MG63 (cell line): ENCODE measurements around the gene CYSRT1. TPM values are rescaled to one million over a fixed set of nuclear protein-coding genes. Genes with fewer than 3 reads are reported as not detected.

ENCODE experiments used
- total RNA-seq: library from RNA; depleted of rRNA; stranded (reverse); fragments of >200 nt; shearing (Covaris generic); gene quantifications from 2 replicates; pipeline ENCODE4 v1.2.3, GENCODE V29; 2014; ENCODE audit warnings: low replicate concordance; rRNA removed

CYSRT1 gene
- total RNA-seq, 1 experiment from 2014 or later, result 0.89 TPM

Other genes starting within 250 kb of the CYSRT1 start
- gene PTGDS, start 247.7 kb upstream of the CYSRT1 start, total RNA-seq, result not detected in 2 replicates
- not detected in 2 replicates for gene LCNL1, start 242.2 kb upstream of the CYSRT1 start, total RNA-seq
- gene PAXX, start 232.8 kb upstream of the CYSRT1 start, total RNA-seq, result 27.5 and 63.0 TPM in 2 replicates
- gene CLIC3, start 228.6 kb upstream of the CYSRT1 start, total RNA-seq, result not detected in 2 replicates
- 10.9 and 11.7 TPM in 2 replicates for gene ABCA2, start 196.9 kb upstream of the CYSRT1 start, total RNA-seq
- not detected in 2 replicates for gene FUT7, start 193.1 kb upstream of the CYSRT1 start, total RNA-seq
- 86.9 and 253 TPM in 2 replicates for gene NPDC1, start 179.0 kb upstream of the CYSRT1 start, total RNA-seq
- not detected in 2 replicates for gene ENTPD2, start 171.1 kb upstream of the CYSRT1 start, total RNA-seq
- 20.8 and 32.5 TPM in 2 replicates for gene SAPCD2, start 154.6 kb upstream of the CYSRT1 start, total RNA-seq
- 8.2 and 12.2 TPM in 2 replicates for gene UAP1L1, start 147.7 kb upstream of the CYSRT1 start, total RNA-seq
- gene MAN1B1, start 138.2 kb upstream of the CYSRT1 start, total RNA-seq, result 77.1 and 83.1 TPM in 2 replicates
- 53.6 and 57.8 TPM in 2 replicates for gene DPP7, start 110.4 kb upstream of the CYSRT1 start, total RNA-seq
- not detected in 2 replicates for gene GRIN1, start 86.0 kb upstream of the CYSRT1 start, total RNA-seq
- not detected in 2 replicates for gene LRRC26, start 55.1 kb upstream of the CYSRT1 start, total RNA-seq
- gene TMEM210, start 53.1 kb upstream of the CYSRT1 start, total RNA-seq, result not detected in 2 replicates
- gene ANAPC2, start 36.6 kb upstream of the CYSRT1 start, total RNA-seq, result 31.1 and 34.6 TPM in 2 replicates
- 161 and 267 TPM in 2 replicates for gene SSNA1, start 36.5 kb upstream of the CYSRT1 start, total RNA-seq
- gene TPRN, start 24.4 kb upstream of the CYSRT1 start, total RNA-seq, result 6.2 and 12.0 TPM in 2 replicates
- 33.5 and 61.7 TPM in 2 replicates for gene TMEM203, start 19.5 kb upstream of the CYSRT1 start, total RNA-seq
- gene NDOR1, start 19.5 kb upstream of the CYSRT1 start, total RNA-seq, result 2.0 and 5.7 TPM in 2 replicates
- gene RNF208, start 2.9 kb upstream of the CYSRT1 start, total RNA-seq, result not detected in 2 replicates
- gene RNF224, start 2.3 kb downstream of the CYSRT1 start, total RNA-seq, result not detected in 2 replicates
- gene SLC34A3, start 5.7 kb downstream of the CYSRT1 start, total RNA-seq, result not detected in 2 replicates
- gene TUBB4B, start 16.1 kb downstream of the CYSRT1 start, total RNA-seq, result 577 and 829 TPM in 2 replicates
- gene STPG3, start 26.1 kb downstream of the CYSRT1 start, total RNA-seq, result not detected in 2 replicates
- gene NELFB, start 30.2 kb downstream of the CYSRT1 start, total RNA-seq, result 56.3 and 75.6 TPM in 2 replicates
- gene TOR4A, start 52.6 kb downstream of the CYSRT1 start, total RNA-seq, result 2.3 and 2.9 TPM in 2 replicates
- gene NRARP, start 77.1 kb downstream of the CYSRT1 start, total RNA-seq, result 0.16 TPM in 1 of 2 replicates, not detected in the other
- gene EXD3, start 198.0 kb downstream of the CYSRT1 start, total RNA-seq, result 1.2 TPM in 2 replicates
- gene NOXA1, start 198.2 kb downstream of the CYSRT1 start, total RNA-seq, result not detected in 2 replicates
- gene ENTPD8, start 216.2 kb downstream of the CYSRT1 start, total RNA-seq, result not detected in 2 replicates
- gene NSMF, start 234.2 kb downstream of the CYSRT1 start, total RNA-seq, result 21.7 and 29.1 TPM in 2 replicates